HG03135 (cell line): Measurements from ENCODE around the gene CFAP300.

Experiments
- ATAC-seq: cut with Tn5 transposase; IDR thresholded peaks from one replicate; pipeline ENCODE4 v1.9.1; 2021; ENCODE audit warnings: mild to moderate bottlenecking, moderate library complexity; ENCODE audit not compliant: unreplicated experiment

CFAP300 gene

DNA sequence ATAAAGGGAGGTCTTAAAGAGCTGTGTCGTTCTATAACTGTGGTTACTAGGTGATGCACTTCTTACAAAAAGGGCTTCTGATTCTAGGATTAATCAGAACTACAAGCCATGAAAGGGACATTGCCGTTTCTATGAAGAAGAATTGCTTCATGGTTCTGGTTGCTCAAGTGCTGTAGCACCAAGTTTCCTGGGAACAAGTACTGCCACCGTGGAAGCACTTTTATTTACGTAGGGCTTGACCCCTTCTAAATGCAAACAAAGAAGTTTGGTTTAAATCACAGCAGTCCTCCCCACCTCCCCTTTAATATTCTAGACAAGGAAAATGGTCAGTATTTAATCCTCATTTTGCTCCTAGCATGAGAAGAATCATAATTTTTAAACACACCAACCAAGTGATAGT lies 72.8 kb downstream of the CFAP300 start:
- no peak for ATAC-seq

DNA sequence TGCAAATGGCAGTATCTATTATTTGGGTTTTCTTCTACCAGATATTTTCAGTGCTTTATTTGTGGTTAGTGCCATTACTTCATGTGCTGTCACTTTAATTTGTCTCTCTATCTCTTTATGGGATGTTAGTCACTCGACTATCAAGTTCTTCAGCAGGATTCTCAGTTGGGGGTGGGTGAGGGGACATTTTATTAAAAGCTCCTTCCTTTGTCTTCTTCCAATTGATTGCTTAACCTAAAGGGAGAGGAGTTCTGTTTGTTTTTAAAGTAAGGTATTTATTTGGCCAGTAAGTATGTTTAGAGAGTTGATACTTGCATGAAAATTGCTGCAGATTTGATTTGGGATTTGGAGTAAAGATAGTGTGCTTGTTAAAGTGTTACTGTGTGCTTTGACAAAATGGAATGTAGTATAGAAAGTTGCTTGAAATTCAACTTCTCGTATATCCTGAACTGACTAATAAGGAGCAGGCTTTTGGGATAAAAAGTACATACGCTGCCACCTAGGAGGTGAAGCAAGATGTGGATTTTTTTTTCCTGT lies 73.3 kb downstream of the CFAP300 start:
- no peak for ATAC-seq

DNA sequence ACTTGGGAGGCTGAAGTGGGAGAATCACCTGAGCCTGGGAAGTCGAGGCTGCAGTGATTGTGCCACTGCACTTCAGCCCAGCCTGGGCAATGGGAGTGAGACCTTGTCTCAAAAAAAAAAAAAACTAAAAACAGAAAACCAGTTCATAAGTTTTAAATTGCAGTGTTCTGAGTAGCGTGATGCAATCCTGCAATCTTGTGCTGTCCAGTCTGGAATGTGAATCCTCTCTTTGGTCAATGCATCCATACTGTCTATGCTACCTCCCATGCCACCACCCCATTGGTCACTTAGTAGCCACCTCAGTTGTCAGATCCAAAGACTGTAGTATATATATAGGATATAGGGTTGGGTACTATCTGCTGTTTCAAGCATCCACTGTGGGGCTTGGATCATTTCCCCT lies 74.1 kb downstream of the CFAP300 start:
- ATAC-seq, result no peak
